Fibroblast of pulmonary artery (primary cell): Measurements from ENCODE around the gene PIP5K1B.
A peak's percentile ranks its signal among the peaks of the same experiment; 100 is the strongest.

ENCODE experiments used
- DNase-seq: peaks from one replicate; pipeline ENCODE4 v3.0.0-alpha.2; 2010; ENCODE audit warnings: low read depth
- H3K4me3 ChIP-seq: replicated peaks from 2 replicates; pipeline ENCODE4 v1.5.1; 2011; ENCODE audit warnings: low read depth, mild to moderate bottlenecking, control low read depth, low read length, moderate library complexity
- TF ChIP-seq, protein P1 (sequence below): IDR thresholded peaks from 2 replicates; pipeline ENCODE4 v1.5.1; 2011; ENCODE audit warnings: mild to moderate bottlenecking, control low read depth, low read length, inconsistent platforms; ENCODE audit errors: missing control alignments

The PIP5K1B gene, protein sequence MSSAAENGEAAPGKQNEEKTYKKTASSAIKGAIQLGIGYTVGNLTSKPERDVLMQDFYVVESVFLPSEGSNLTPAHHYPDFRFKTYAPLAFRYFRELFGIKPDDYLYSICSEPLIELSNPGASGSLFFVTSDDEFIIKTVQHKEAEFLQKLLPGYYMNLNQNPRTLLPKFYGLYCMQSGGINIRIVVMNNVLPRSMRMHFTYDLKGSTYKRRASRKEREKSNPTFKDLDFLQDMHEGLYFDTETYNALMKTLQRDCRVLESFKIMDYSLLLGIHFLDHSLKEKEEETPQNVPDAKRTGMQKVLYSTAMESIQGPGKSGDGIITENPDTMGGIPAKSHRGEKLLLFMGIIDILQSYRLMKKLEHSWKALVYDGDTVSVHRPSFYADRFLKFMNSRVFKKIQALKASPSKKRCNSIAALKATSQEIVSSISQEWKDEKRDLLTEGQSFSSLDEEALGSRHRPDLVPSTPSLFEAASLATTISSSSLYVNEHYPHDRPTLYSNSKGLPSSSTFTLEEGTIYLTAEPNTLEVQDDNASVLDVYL

DNA sequence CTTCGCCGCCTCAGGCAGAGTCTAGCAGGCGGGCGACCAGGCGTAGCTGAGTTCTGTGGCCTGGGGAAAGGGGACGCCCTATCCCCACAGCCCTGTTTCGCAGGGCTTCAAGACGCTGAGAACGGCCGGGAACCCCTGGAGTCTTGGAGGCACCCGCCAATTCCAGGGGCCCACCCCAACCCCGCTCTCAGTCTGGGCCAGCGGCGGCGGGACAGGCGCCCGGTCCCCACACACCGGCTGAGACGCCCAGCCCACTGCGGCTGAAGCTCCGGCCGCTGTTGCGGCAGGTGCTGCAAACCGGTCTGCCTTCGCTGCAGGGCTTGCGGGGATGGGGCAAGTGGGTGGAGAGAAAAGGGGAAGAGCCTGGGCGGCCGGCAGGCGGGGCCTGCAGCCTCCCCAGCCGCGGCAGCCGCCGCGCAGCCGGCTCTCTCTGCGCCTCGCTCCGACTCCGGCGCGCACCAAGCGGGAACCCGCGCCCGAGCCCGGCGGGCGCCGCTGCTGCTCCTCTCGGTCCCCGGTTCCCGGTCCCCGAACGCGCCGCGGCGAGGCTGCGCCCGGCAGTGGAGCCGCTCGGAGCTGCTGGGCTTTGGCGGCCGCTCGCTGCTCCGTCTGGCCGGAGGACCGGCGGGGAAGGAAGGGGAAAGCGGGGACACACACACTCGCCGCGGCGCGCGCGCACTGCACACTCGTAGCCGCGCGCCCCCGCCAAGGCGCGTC, at the start of gene PIP5K1B:
Gene PIP5K1B, plus strand, starts transcription at position 427 of the 717 bp plus-strand sequence. CDS start 117,375 bp downstream, outside the sequence.
- H3K4me3 ChIP-seq = peak within 1 kb of the TSS; percentile 27
- TF ChIP-seq, protein P1, sequence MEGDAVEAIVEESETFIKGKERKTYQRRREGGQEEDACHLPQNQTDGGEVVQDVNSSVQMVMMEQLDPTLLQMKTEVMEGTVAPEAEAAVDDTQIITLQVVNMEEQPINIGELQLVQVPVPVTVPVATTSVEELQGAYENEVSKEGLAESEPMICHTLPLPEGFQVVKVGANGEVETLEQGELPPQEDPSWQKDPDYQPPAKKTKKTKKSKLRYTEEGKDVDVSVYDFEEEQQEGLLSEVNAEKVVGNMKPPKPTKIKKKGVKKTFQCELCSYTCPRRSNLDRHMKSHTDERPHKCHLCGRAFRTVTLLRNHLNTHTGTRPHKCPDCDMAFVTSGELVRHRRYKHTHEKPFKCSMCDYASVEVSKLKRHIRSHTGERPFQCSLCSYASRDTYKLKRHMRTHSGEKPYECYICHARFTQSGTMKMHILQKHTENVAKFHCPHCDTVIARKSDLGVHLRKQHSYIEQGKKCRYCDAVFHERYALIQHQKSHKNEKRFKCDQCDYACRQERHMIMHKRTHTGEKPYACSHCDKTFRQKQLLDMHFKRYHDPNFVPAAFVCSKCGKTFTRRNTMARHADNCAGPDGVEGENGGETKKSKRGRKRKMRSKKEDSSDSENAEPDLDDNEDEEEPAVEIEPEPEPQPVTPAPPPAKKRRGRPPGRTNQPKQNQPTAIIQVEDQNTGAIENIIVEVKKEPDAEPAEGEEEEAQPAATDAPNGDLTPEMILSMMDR = no peak
- DNase-seq = peak; percentile 40

DNA sequence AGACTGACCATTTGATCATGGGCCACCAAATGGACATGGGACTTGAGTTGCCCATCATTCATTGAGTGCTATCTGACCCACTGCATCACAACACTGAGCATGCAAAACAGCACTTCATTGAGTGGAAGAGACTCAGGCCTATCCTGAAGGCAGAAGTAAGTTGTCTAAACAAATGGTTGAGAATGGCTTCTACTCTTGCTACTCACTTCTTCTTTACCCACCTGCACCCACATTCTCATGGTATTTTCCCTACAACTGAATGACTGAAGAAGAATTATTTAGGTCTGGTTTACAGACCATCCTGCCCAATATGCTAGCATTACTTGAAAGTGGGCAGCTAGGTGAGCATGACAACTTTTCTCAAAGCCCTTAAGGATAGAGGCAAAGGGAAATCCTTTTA, 41.0 kb upstream of the PIP5K1B start:
- DNase-seq = no peak
- TF ChIP-seq, protein P1 = no peak
- no peak overlapping the region for H3K4me3 ChIP-seq

DNA sequence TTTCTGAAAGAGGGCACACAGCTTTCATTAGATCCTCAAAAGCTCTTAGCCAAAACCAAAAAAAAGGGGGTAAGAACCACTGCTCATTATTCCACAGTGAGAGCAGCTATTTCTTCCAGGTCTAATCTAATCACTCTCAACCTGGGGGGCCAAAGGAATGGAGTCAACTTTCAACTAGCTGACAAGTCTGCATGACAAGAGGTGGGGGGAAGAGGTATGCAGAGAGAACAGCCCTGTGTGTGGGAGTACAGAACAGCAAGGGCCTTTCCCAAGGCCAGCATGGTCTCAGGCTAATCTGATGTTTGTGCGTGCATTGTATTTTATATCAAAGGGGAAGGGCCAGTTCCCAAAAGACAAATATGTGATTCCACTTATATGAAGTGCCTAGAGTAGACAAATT, 36.9 kb upstream of the PIP5K1B start:
- H3K4me3 ChIP-seq = no peak overlapping the region
- TF ChIP-seq, protein P1 = no peak

DNA sequence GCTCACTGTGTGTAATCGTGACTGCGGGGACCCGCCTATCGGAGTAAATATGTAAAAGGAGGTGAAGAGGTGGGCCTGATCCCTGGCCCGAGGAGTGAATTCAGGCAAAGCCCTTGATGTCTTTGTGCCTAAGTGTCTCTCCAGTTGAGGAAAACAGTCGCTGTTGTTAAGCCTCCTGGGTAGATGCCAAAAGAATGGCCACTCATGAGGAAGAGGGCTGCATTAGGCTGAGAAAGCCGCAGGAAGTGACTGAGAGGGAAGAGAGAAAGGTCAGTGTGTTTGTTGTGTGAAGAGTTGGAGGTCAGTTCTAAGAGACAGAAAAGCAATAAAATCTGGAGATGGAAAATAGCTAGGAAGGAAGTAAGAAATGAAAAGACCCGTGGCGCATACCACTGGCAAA, 35.8 kb upstream of the PIP5K1B start:
- TF ChIP-seq, protein P1 = no peak
- DNase-seq = no peak

More for the DNA sequence above, 36.9 kb upstream of the PIP5K1B start:
- no peak for DNase-seq

DNA sequence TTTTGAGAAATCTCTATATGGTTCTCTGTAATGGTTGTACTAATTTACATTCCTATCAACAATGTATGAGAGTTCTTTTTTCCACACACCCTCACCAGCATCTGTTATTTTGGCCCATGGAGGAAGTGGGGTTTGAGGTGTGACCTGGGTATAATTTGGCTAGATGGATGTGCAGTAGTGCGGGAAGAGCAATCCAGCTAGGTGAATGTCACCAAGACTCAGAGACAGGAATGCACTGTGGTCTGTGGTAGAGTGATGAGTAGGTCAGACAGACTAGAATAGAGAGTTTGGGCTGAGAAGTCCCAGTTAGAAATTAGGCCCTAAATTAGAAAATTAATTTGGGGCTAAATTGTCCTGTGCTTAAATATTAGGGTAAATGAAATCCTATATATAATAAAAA, 32.8 kb upstream of the PIP5K1B start:
- TF ChIP-seq, protein P1 = no peak
- no peak for DNase-seq
- H3K4me3 ChIP-seq = no peak overlapping the region

More for the DNA sequence above, 35.8 kb upstream of the PIP5K1B start:
- no peak overlapping the region for H3K4me3 ChIP-seq

DNA sequence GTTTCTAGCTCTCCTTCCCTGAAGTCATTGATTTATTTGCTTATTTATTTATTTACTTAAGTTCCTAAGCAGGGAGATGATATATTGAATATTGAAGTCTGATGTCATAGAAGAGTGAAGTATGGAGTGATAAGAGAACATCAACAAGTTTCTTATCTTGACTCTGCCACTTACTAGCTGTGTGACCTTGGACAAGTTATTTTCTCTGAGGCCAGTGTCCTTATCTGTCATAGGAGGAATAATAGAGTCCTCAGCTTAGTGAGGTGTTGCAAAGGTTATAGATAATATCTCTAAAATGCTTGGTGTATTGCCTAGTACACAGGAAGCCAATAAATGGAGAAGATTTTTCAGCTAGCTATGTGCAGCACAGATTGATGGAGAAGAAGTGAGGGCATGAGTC, 32.4 kb upstream of the PIP5K1B start:
- DNase-seq = no peak
- TF ChIP-seq, protein P1 = no peak

More for the DNA sequence above, 32.4 kb upstream of the PIP5K1B start:
- H3K4me3 ChIP-seq = no peak overlapping the region
